SK-MEL-5 (cell line): ENCODE measurements around the gene PPP2R5C. TPM values are rescaled to one million over a fixed set of nuclear protein-coding genes. Genes with fewer than 3 reads are reported as not detected.
"Not testable (repeated sequence)": the region's sequence is repeated elsewhere in the genome, so short reads cannot be mapped to it uniquely, and the experiment has no call there.

Source experiments
- DNase-seq: peaks from one replicate; pipeline ENCODE4 v3.0.0-alpha.2; 2016; ENCODE audit warnings: low read depth, low spot score
- in situ Hi-C: cut with HindIII; loops from 2 replicates; pipeline ENCODE4 v1.10.0; 2016; ENCODE audit warnings: low sequenced_read_pairs, high pct_unique_total_duplicates, low pct_unique_long_range_greater_than_20kb
- total RNA-seq: library from RNA; depleted of rRNA; stranded (reverse); fragments of >200 nt; shearing (Covaris generic); gene quantifications from 2 replicates; pipeline ENCODE4 v1.2.3, GENCODE V29; 2014

PPP2R5C gene
- total RNA-seq, 1 experiment from 2014 or later, result 235 TPM

DNA sequence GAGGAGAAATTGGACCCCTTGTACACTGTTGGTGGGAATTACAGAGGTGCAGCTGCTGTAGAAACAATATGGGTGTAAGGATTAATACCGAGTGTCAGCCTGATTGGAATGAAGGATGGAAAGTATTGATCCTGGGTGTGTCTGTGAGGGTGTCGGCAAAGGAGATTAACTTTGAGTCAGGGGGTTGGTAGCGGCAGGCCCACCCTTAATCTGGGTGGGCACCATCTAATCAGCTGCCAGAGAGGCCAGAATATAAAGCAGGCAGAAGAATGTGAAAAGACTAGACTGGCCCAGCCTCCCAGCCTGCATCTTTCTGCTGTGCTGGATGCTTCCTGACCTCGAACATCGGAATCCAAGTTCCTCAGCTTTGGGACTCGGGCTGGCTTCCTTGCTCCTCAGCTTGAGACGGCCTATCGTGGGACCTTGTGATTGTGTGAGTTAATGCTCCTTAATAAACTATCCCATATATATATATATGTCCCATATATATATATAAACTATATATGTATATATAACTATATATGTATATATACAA is 38.4 kb upstream of the PPP2R5C start:
- DNase-seq, result no peak
- in situ Hi-C loops, result no loop called here

DNA sequence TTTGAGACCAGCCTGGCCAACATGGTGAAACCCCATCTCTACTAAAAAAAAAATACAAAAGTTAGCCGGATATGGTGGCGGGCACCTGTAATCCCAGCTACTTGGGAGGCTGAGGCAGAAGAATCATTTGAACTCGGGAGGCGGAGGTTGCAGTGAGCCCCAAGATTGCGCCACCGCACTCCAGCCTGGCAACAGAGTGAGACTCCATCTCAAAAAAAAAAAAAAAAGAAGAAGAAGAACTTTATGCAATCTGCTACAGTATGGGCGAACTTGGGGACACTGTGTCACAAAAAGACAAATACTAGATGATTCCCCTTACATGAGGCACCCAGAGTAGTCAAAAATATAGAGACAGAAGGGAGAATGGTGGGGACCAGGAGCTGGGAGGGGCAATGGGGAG is 35.9 kb upstream of the PPP2R5C start:
- in situ Hi-C loops, DNase-seq: not testable (repeated sequence)

DNA sequence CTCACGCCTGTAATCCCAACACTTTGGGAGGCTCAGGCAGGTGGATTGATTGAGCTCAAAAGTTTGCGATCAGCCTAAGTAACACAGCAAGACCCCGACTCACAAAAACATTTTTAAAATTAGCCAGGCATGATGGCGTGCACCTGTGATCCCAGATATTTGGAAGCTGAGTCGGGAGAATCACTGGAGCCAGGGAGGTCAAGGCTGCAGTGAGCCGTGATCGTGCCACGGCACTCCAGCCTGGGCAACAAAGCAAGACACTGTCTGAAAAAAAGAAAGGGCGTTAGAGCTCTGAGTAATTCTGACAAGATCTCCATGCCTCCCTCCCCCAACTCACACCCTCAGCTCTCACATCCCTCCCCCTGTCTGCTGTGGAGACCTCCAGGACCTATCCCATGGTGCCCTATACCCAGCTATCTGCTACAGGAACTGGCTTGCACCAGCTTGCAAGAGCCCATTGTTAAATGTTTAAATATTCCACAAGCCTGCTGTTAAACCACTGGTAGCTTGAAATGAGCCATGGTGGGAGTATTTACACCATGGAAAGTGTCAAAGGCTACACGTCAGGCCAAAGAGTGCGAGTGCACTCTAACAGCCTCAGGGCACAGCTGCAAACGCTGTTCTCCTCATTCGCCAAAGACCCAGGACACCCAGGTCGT is 35.1 kb upstream of the PPP2R5C start:
- in situ Hi-C loops, result no loop called here
- DNase-seq, result no peak

DNA sequence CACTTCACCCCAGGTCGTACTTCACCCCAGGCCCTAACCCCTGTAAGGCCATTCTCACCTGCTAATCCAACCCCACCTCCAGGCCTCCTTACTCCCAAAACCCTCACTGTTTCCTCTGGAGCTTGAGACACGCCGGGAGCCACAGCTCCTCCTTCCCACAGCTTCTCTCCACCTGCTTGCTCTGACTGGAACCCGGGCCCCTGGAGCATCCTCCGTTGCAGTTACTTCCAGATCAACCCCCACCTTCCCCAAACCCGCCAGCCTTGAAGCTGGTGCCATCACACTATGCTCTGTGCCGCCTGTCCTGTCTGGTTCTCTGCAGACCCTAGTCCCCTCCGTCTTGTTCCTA is 34.6 kb upstream of the PPP2R5C start:
- no peak for DNase-seq
- in situ Hi-C loops, result no loop called here

DNA sequence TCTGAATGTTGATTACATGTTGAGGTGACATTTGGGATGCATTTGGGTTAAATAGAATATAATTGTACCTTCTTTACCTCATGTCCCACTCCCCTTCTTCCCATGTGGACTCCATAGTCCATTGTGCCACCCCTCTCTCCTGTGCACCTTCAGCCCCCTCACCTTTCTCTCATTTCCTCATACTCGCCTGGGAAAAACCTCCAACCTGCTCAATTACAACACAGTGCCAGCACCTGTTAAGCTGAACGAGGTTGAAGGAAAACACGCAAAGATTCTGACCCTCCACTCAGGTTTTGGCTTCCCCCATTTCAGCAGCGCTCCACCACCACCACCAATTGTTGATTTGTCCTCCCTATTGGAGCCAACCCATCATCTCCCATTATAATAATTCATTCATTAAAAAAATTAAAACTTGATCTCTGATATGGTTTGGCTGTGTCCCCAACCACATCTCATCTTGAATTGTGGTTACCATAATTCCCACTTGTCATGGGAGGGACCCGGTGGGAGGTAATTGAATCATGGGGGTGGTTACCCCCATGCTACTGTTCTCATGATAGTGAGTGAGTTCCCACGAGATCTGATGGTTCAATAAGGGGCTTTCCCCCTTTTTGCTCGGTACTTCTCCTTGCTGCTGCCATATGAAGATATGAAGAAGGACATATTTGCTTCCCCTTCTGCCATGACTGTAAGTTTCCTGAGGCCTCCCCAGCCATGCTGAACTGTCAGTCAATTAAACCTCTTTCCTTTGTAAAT is 33.7 kb upstream of the PPP2R5C start:
- in situ Hi-C loops, result no loop called here
- DNase-seq, result no peak

DNA sequence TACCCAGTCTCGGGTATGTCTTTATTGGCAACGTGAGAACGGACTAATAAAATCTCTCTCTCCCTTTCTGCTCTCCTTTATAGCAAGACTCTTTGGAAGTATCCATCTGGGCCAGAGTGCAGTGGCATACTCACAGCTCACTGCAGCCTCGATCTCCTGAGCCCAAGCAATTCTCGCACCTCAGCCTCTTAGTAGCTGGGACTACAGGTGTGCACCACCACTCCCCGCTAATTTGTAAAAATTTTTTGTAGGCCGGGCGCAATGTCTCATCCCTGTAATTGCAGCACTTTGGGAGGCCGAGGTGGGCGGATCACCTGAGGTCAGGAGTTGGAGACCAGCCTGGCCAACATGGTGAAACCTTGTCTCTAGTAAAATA is 33.2 kb upstream of the PPP2R5C start:
- DNase-seq, result no peak
- in situ Hi-C loops, result no loop called here

DNA sequence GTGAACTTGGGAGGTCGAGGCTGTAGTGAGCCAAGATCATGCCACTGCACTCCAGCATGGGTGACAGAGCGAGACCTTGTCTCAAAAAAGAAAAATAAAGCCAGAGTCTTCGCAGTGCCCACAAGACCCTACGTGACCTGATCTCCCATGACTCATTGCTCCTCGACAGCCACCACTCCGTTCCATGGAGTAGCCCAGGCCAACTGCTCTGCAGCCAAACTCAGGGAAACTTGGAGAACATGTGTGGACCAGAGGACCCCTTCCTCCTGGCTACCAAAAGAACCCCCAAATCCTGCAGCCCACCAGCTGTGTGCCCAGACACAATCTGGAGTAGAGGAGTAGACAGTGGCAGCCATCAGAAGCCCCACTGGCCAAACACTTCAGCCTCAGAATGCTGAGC is 32.1 kb upstream of the PPP2R5C start:
- in situ Hi-C loops, result no loop called here

DNA sequence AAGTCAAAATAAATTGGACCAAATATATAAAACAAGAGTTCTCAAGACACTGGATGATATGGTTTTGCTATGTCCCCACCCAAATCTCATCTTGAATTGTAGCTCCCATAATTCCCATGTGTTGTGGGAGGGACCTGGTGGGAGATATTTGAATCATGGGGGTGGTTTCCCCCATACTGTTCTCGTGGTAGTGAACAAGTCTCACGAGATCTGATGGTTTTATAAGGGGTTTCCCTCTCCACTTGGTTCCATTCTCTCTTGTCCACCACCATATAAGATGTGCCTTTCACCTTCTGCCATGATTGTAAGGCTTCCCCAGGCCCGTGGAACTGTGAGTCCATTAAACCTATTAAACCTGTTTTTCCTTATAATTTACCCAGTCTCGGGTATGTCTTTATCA is 31.4 kb upstream of the PPP2R5C start:
- DNase-seq, in situ Hi-C loops: not testable (repeated sequence)

More for the DNA sequence above, 32.1 kb upstream of the PPP2R5C start:
- DNase-seq, result no peak

DNA sequence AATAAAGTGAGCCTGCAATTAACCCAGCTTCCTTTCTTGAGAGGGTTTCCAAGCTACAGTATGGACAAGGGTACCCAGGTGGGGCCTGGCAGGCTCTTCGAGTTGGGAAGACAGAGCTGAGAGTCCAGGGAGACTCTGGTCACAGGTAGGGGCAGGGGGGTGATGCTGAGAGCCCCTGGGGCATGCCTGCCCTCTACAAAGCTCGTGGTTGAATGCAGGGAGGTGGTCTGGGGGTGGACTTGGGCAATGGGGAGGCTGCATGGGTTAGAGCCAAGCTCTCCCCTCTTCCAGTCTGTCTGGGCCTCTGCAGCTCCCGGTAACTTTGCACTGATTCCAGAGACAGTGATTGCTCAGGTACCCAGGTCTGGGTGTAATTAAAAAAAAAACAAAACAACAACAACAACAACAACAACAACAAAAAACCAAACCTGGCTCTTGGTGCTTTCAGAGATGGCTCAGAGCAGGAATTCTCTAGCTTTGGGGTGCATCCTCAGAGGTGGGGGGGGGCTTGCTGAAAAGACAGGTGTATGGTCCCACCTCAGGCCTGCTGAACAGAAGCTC is 30.8 kb upstream of the PPP2R5C start:
- in situ Hi-C loops, result no loop called here

DNA sequence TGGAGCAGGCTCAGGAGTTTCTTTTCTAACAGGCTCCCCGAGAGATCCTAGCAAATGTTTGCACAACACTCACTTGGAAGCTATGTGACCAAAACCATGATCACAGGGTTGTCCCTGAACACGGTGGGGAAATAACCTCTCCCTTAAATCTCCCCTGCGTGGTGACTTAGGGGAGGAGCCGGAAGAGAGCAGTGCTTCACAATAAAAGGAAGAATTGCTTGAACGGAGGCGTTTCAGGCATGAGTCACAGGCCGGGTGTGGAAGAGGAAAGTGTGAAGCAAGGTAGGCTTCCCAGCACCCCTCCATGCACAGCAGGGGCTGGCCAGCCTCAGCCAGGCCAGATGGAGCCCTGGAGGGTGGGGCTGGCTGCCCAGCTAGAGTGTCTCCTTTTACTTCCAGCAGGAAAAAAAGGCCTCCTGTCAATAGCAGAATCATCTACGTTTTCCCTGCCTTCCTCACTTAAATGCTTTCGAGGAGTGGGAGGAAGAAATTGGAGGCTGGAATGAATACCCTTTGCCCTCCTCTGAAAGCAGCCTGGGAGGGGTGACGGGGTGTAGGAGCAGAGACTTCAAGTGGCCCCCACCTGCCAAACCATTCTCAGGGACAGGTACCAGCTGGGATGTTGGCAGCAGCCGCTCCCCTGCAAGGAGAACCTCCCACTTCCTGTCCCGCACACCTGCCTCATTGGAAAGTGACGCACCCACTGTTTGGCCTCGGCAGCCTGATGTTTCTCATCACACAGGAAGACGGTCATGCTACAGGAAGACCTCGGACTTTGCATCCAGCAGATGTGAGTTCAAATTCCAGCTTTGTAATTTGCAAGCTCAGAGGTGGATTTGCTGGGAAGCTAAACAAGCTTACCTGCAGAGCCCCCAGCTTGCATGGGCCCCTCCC is 30.1 kb upstream of the PPP2R5C start:
- in situ Hi-C loops, result no loop called here
- peak; percentile 72 for DNase-seq

More for the DNA sequence above, 30.8 kb upstream of the PPP2R5C start:
- DNase-seq, result no peak

DNA sequence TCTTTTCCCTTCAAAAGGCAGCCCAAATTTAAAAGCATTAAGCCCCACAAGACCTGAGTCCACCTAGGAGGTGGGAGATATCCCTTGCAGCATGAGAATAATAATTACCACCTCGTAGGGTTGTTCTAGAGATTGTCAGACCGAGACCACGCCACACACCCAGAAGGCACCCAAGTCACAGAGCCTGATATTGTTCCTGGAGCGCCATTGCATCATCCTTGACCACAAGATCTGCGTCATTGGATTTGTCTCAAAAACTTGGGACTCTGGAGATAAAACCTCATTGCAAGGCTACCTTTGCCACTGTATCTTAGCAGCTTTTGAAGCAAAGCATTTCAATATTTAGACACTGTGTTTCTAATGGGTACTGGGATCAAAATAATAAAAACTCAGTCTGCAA is 29.4 kb upstream of the PPP2R5C start:
- DNase-seq, result peak; percentile 94
- in situ Hi-C loops, result no loop called here

DNA sequence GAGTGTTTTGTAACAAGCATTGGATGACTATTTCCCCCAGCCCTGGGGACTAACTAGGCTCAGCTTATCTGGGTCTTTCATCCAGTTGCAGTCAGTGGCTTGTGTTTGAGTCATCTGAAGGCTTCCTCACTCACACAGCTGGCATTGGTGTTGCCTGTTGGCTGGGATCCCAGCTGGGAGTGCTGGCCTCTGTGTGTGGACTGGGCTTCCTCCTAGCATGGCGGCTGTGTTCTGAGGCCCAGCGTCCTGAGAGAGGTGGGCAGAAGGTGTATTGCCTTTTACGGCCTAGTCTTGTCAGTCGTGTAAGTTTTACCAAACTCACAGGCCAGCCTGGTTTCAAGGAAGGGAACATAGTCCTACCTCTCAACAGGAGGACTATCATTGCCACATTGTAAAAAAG is 28.3 kb upstream of the PPP2R5C start:
- in situ Hi-C loops, result no loop called here
- DNase-seq, result no peak

DNA sequence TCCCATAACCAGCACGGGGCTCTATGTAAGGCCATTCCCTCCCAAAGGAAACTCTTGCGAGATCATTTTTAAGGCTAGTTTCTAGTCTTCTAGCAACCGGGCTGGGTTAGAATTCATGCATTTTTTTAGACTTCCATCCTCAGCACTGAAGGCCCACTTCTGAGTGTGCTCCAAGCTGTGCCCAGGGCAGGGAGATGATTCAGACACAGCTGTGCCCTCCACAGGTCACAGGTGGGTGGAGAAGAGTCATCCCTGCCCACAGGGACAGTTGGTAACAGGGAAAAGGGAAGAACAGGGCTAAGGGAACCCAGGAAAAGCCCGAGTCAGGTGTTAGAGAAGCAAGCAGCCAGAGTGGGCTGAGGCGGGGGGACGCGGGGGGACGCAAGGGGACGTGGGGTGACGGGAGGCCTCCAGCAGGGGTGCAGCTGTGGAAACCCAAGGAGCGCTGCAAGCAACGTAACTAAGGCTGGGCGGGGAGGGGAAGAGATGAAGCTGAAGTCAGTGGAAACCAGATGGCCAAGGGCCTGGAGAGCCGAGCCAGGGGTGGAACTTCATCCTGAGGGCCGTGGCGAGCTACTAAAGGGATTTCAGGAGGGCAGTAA is 27.2 kb upstream of the PPP2R5C start:
- DNase-seq, result no peak
- in situ Hi-C loops, result no loop called here

DNA sequence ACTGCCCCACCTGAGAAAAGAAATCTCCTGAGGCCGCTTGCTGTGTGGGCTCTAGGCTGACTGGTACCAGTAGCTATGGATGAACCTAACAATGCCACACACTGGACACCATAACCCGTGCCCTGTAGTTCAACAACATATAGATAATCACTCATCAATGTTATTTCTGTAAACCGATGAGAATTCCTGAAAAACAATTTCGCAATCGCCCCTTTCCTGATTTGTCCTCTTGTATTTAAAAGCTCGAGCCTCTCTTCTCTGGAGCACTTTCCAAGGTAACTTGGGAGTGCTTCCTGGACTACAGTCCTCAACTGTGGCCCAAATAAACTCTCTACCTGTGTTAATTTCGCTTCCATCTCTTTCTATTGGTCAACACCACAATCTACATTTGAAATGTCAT is 26.1 kb upstream of the PPP2R5C start:
- no peak for DNase-seq
- in situ Hi-C loops, result no loop called here

DNA sequence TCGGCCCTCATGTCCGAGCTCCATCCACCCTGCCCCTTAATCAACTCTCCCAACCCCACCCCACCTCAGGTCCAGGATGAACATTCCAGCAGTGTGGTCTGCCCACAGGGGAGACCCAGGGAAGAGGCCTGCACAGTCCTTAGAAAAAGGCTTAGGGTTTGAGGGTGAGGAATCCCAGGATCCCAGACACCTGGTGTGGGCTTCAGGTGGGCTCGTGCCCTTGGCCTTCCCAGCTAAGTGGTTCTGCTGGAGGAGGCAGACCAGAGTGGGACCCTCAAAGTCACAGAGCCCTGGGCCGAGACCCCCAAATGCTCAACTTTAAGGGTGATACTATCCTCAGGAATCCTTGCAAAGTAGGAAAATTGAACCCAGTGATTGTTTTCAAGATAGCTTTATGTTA is 25.4 kb upstream of the PPP2R5C start:
- DNase-seq, result no peak
- in situ Hi-C loops, result no loop called here

DNA sequence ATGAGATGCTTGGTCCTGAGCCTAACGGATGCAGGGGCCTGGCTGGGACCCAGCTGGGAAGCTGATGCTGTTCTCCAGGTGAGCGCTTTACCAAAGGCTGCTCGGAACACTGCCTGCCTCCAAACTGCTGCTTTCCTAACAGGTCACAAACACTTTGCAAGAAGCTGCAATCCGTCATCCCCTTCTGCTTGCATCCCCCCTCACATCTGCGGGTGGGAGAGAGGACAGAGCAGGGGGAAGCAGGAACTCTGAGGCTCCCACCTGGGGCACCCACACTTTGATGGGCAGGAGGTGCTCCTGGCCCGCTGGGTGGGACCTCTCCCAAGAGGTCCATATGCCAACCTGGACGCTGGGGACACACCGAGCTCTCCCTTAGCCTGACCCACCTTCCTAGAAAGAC is 24.9 kb upstream of the PPP2R5C start:
- in situ Hi-C loops, result no loop called here
- no peak for DNase-seq

DNA sequence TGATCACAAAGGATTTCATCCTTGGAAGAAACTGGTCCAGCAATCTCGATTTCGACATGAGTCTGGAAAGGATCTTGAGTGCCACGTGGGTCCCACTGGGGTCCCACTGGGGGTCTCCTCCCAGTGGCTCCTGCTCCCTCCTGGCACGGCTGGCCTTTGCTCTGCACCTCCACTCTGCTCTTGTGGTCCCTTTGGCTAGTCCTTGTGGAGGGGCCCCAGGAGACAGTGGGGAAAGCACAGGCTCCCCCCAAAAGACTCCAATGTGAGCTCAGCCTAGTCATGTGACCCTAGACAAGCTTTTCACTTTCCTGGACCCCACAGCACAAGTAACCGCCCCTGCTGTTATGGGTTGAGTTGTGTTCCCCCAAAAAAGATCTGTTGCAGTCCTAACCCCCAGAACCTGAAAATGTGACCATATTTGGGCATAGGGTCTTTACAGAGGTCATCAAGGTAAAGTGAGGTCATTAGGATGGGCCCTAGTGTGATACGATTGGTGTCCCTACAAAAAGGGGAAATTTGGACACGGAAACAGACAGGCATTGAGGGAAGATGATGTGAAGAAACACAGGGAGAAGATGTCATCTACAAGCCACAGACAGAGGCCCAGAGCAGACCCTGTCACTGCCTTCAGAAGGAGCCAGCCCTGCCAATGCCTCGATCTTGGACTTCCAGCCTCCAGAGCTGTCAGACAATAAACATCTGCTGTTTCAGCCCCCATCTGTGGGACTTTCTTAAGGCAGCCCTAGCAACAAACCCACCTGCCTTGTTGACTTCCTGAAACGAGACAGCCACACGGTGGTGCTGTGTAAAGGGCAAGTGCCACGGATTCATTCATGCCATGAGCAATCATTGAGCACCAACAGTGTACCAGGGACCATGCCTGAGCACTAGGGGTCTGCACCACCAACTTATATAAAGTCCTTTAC is 23.8 kb upstream of the PPP2R5C start:
- no peak for DNase-seq
- in situ Hi-C loops, result no loop called here
